ENCODE data around the gene HNRNPM.

GRCh38 chr19:8404391-8405151, 40.2 kb upstream of the HNRNPM start:
- TF ChIP-seq, protein P1, sequence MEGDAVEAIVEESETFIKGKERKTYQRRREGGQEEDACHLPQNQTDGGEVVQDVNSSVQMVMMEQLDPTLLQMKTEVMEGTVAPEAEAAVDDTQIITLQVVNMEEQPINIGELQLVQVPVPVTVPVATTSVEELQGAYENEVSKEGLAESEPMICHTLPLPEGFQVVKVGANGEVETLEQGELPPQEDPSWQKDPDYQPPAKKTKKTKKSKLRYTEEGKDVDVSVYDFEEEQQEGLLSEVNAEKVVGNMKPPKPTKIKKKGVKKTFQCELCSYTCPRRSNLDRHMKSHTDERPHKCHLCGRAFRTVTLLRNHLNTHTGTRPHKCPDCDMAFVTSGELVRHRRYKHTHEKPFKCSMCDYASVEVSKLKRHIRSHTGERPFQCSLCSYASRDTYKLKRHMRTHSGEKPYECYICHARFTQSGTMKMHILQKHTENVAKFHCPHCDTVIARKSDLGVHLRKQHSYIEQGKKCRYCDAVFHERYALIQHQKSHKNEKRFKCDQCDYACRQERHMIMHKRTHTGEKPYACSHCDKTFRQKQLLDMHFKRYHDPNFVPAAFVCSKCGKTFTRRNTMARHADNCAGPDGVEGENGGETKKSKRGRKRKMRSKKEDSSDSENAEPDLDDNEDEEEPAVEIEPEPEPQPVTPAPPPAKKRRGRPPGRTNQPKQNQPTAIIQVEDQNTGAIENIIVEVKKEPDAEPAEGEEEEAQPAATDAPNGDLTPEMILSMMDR (IDR thresholded peaks at IDR 0.05): no peak
- TF ChIP-seq POLR2AphosphoS5 (IDR thresholded peaks at IDR 0.05) (no peak), POLR2A (IDR thresholded peaks at IDR 0.05) (no peak)
